Thoracic aorta (tissue), 2 donors: ENCODE results near the gene ILRUN. TPM values are rescaled to one million over a fixed set of nuclear protein-coding genes. Genes with fewer than 3 reads are reported as not detected.
"Not testable (repeated sequence)": the region's sequence is repeated elsewhere in the genome, so short reads cannot be mapped to it uniquely, and the experiment has no call there.

Experiments used
- ATAC-seq: fragments of 150-250 bp; one replicate; pipeline ENCODE4 v1.8.0; 2017; ENCODE audit warnings: low read depth; ENCODE audit not compliant: insufficient number of reproducible peaks, low FRiP score
- DNase-seq: peaks from one replicate; pipeline ENCODE4 v3.0.0-alpha.2; 2020; ENCODE audit warnings: low spot score
- H3K27ac ChIP-seq, 2 donors: fragments of 200-600 bp; sonication (generic); 1 replicate in 1 of 2; 2 replicates in 1 of 2; pipeline ENCODE4 v1.5.1; 2016; ENCODE audit warnings: mild to moderate bottlenecking in 2 of 2, moderate library complexity in 2 of 2
- H3K27me3 ChIP-seq: fragments of 200-600 bp; sonication (generic); replicated peaks from 2 replicates; pipeline ENCODE4 v1.6.0; 2016; ENCODE audit warnings: mild to moderate bottlenecking; ENCODE audit not compliant: insufficient read depth
- H3K36me3 ChIP-seq: fragments of 200-600 bp; sonication (generic); one replicate; pipeline ENCODE4 v1.5.1; 2016
- H3K4me1 ChIP-seq, 2 donors: fragments of 200-600 bp; sonication (generic); 1 replicate in 1 of 2; 2 replicates in 1 of 2; pipeline versions ENCODE4 v1.5.1 to v1.6.0; 2016; ENCODE audit warnings: low read depth in 2 of 2, mild to moderate bottlenecking in 1 of 2; ENCODE audit not compliant: control insufficient read depth in 1 of 2
- H3K4me3 ChIP-seq: fragments of 200-600 bp; sonication (generic); 2 replicates; pipeline ENCODE4 v1.5.1; 2016; ENCODE audit warnings: mild to moderate bottlenecking
- H3K9me3 ChIP-seq: fragments of 200-600 bp; sonication (generic); 2 replicates; pipeline ENCODE4 v1.5.1; 2016
- total RNA-seq, 2 donors: library from RNA; depleted of rRNA; stranded (reverse); fragments of >200 nt; gene quantifications; one replicate each; pipeline versions ENCODE4 v1.1.0 to v1.2.3, GENCODE V29; 2016
- TF ChIP-seq, protein P1 (sequence below): fragments of 200-600 bp; sonication (generic); IDR thresholded peaks from one replicate; pipeline ENCODE4 v1.5.1; 2019; ENCODE audit warnings: antibody characterized with exemption

The ILRUN gene
- total RNA-seq, 2 donors from 2014 or later: 75.4 to 78.9 TPM

DNA sequence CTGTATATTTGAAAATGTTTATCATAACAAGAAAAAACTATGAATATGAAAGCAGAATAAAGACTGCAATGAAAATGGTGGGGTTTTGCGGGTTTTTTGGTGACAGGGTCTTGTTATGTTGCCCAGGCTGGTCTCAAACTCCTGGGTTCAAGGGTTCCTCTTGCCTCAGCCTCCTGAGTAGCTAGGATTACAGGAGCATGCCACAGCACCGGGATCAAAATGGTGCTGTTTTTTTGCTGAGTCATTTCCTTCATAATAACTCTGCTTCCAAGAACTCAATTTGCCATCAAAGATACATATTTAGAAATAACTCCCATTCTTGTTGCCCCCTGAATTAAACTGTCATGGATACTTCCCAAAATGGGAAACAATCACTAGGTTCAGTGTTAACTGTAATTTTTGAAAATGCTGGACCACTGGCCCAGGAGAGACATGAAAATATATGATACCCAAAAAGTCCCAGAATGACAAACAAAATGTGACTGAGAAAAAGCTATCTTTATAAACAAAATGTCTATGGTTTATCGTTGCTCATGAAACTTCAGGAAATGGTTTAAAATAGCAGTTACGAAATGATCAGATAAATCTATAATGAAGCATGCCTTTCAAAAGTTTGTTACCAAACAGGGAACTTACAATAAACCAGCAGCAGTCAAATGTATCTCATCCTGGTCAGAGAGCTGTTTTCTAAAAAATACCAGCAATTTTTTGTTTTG lies 32.2 kb downstream of the ILRUN start:
- ATAC-seq (peak; percentile 9), DNase-seq (no peak)
- H3K4me1 ChIP-seq: peaks cover 8 to 39% of the 10 kb centered on the region in 2 donors
- TF ChIP-seq, protein P1, sequence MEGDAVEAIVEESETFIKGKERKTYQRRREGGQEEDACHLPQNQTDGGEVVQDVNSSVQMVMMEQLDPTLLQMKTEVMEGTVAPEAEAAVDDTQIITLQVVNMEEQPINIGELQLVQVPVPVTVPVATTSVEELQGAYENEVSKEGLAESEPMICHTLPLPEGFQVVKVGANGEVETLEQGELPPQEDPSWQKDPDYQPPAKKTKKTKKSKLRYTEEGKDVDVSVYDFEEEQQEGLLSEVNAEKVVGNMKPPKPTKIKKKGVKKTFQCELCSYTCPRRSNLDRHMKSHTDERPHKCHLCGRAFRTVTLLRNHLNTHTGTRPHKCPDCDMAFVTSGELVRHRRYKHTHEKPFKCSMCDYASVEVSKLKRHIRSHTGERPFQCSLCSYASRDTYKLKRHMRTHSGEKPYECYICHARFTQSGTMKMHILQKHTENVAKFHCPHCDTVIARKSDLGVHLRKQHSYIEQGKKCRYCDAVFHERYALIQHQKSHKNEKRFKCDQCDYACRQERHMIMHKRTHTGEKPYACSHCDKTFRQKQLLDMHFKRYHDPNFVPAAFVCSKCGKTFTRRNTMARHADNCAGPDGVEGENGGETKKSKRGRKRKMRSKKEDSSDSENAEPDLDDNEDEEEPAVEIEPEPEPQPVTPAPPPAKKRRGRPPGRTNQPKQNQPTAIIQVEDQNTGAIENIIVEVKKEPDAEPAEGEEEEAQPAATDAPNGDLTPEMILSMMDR: no peak
- H3K9me3 ChIP-seq: no peaks in the 10 kb centered on the region
- peak overlapping the region; percentile 24 to 49 for H3K27ac ChIP-seq
- H3K36me3 ChIP-seq: no peaks in the 10 kb centered on the region
- no peaks in the 10 kb centered on the region for H3K27me3 ChIP-seq
- no peak overlapping the region for H3K4me3 ChIP-seq

DNA sequence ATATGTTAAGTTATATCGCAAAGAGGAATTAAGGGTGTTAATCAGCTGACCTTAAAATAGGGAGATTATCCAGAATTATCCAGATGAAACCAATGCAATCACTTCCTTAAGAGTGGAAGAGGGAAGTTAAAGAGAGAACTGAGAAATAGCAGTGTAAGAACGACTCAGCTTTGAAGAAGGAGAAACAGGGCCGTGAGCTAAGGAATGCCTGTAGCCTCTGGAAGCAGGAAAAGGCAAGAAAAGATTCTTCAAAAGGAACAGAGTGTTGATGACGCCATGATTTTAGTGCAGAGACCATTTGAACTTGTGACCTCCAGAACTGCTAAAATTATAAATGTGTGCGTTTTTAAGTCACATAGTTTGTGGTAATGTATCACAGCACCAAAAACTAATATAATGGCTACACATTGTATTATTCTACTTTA lies 32.7 kb downstream of the ILRUN start:
- Histone ChIP-seq H3K27me3 (no peaks in the 10 kb centered on the region), H3K36me3 (no peaks in the 10 kb centered on the region), H3K4me1 (peaks cover 8 to 42% of the 10 kb centered on the region in 2 donors), H3K4me3 (no peak overlapping the region), H3K9me3 (no peaks in the 10 kb centered on the region), H3K27ac (peak overlapping the region in 1 of 2 donors; percentile 49)
- DNase-seq (no peak), ATAC-seq (peak; percentile 4)
- TF ChIP-seq, protein P1: no peak

DNA sequence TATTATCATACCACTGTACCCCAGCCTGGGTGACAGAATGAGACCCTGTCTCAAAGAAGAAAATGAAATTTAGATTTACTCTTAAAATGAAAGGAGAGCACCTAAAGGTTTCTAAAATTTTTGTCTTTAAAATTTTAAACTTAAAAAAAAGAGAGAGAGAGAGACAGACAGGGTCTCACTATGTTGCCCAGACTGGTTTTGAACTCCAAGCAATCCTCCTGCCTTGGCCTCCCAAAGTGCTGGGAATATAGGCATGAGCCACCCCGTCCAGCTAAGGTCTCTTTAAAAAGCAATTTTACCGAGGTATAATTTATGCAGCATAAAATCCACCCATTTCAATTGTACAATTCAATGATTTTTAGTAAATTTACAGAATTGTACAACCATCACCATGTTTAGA lies 33.2 kb downstream of the ILRUN start:
- Histone ChIP-seq H3K4me3 (no peak overlapping the region), H3K9me3 (no peaks in the 10 kb centered on the region), H3K27ac (peak overlapping the region in 1 of 2 donors; percentile 49), H3K36me3 (no peaks in the 10 kb centered on the region), H3K27me3 (no peaks in the 10 kb centered on the region), H3K4me1 (peaks cover 13 to 47% of the 10 kb centered on the region in 2 donors)
- TF ChIP-seq, protein P1: no peak
- ATAC-seq (no peak), DNase-seq (no peak)

DNA sequence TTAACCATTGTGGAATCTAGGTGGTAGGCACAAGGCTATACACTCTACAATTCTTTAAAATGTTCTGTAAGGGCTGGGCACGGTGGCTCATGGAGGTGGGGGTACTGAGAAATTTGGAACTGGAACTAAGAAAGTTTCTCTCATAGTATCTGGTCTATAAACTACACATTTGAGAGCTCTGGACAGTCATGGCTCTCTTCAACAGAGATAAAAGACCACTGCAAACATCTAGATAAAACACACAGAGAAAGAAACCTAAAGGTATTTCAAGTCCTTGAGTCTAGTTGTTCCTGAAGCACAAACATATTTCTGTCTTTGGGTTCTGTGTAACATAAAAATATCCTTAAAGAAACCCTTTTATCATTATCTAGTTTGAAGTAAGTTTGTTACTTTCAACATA lies 35.2 kb downstream of the ILRUN start:
- H3K27ac ChIP-seq: no peak overlapping the region
- TF ChIP-seq, protein P1: no peak
- H3K4me1 ChIP-seq: peaks cover 25 to 54% of the 10 kb centered on the region in 2 donors
- DNase-seq (no peak), ATAC-seq (no peak)
- H3K36me3 ChIP-seq: no peaks in the 10 kb centered on the region
- no peaks in the 10 kb centered on the region for H3K27me3 ChIP-seq
- no peaks in the 10 kb centered on the region for H3K9me3 ChIP-seq
- no peak overlapping the region for H3K4me3 ChIP-seq

DNA sequence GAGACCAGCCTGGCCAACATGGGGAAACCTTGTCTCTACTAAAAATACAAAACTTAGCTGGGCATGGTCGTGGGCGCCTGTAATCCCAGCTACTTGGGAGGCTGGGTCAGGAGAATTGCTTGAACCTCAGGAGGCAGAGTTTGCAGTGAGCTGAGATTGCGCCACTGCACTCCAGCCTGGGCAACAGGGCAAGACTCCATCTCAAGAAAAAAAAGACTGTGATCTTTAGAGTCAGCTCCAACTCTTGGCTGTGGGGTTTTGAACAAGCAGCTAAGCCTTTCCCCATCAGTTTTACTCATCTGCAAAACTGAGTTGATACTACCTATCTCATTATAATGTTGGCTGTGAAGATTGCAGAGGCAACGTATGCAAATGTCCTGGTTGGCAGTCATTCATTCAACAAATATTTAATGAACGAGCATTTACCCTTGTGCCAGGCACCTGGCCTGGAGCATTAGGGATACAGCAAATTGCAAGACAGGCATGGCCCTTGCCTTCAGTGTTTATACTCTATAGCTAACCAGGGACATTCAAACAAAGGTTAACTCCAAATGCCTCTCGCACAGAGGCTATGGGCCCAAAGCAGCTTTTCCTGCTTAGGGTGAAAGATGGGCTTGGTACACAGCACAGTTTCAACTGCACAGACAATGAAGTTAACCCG lies 37.8 kb downstream of the ILRUN start:
- peak overlapping the region in 1 of 2 donors; percentile 74 for H3K27ac ChIP-seq
- no peak overlapping the region for H3K4me3 ChIP-seq
- peaks cover 30 to 39% of the 10 kb centered on the region in 2 donors for H3K4me1 ChIP-seq
- DNase-seq: no peak
- no peak for ATAC-seq
- H3K27me3 ChIP-seq: no peaks in the 10 kb centered on the region
- H3K36me3 ChIP-seq: no peaks in the 10 kb centered on the region
- H3K9me3 ChIP-seq: no peaks in the 10 kb centered on the region
- TF ChIP-seq, protein P1: no peak

DNA sequence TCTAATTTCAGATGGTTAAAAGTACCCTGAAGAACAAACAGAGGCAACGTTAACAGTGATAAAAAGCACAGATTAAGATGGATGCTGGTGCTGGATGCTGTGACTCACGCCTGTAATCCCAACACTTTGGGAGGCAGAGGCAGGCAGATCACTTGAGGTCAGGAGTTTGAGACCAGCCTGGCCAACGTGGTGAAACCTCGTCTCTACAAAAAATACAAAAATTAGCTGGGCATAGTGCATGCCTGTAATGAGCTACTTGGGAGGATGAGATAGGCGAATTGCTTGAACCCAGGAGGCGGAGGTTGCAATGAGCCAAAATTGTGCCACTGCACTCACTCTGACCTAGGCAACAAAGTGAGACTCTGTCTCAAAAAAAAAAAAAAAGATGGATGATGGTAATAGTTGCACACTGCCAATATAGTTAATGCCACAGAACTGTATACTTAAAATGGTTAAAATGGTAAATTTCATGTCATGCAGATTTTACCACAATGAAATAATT lies 38.5 kb downstream of the ILRUN start:
- H3K4me3 ChIP-seq: peak overlapping the region; percentile 63

More for the DNA sequence above, 38.5 kb downstream of the ILRUN start:
- H3K4me1 ChIP-seq: peaks cover 30 to 34% of the 10 kb centered on the region in 2 donors
- DNase-seq, ATAC-seq, H3K36me3 ChIP-seq, H3K9me3 ChIP-seq, H3K27me3 ChIP-seq: not testable (repeated sequence)
- H3K27ac ChIP-seq: peak overlapping the region; percentile 74 to 80
